DMS153 treated with DMSO at 0.1 percent for 48 hours (cell line): ENCODE results near the gene NPEPL1.
"Not testable (repeated sequence)": the region's sequence is repeated elsewhere in the genome, so short reads cannot be mapped to it uniquely, and the experiment has no call there.

Experiments
- DNase-seq: peaks from one replicate; lab custom pipeline; 2025; ENCODE audit not compliant: unreplicated experiment; lab: John Stamatoyannopoulos, UW

The NPEPL1 gene

GRCh38 chr20:58737198-58737597 is 44.6 kb downstream of the NPEPL1 start:
- no peak for DNase-seq

- no peak for DNase-seq
These were observed 48.0 kb downstream of the NPEPL1 start for GRCh38 chr20:58740356-58741308.

- no peak for DNase-seq
These were observed 48.8 kb downstream of the NPEPL1 start for GRCh38 chr20:58741384-58741783.

GRCh38 chr20:58742668-58743566 is 50.3 kb downstream of the NPEPL1 start:
- no peak for DNase-seq

GRCh38 chr20:58743929-58744534 is 51.4 kb downstream of the NPEPL1 start:
- no peak for DNase-seq

- DNase-seq = no peak
These were observed 52.2 kb downstream of the NPEPL1 start for GRCh38 chr20:58744836-58745235.

GRCh38 chr20:58745391-58745790 is 52.8 kb downstream of the NPEPL1 start:
- no peak for DNase-seq

- DNase-seq = no peak
These were observed 54.0 kb downstream of the NPEPL1 start for GRCh38 chr20:58746620-58747019.

- DNase-seq = no peak
These were observed 54.6 kb downstream of the NPEPL1 start for GRCh38 chr20:58747211-58747610.

GRCh38 chr20:58748618-58749017 is 56.0 kb downstream of the NPEPL1 start:
- no peak for DNase-seq

- no peak for DNase-seq
These were observed 56.6 kb downstream of the NPEPL1 start for GRCh38 chr20:58749098-58749769.

- no peak for DNase-seq
These were observed 57.4 kb downstream of the NPEPL1 start for GRCh38 chr20:58749979-58750378.

- not testable (repeated sequence) for DNase-seq
These were observed 58.1 kb downstream of the NPEPL1 start for GRCh38 chr20:58750706-58751105.

- no peak for DNase-seq
These were observed 59.4 kb downstream of the NPEPL1 start for GRCh38 chr20:58751979-58752378.

GRCh38 chr20:58752565-58752964 is 60.0 kb downstream of the NPEPL1 start:
- no peak for DNase-seq

- DNase-seq = no peak
These were observed 60.8 kb downstream of the NPEPL1 start for GRCh38 chr20:58753267-58753921.

GRCh38 chr20:58753922-58754551 is 61.4 kb downstream of the NPEPL1 start:
- DNase-seq = no peak

- no peak for DNase-seq
These were observed 62.0 kb downstream of the NPEPL1 start for GRCh38 chr20:58754584-58754983.

- DNase-seq = no peak
These were observed 62.6 kb downstream of the NPEPL1 start for GRCh38 chr20:58755062-58755697.
